GM12878 (cell line): ENCODE data around the gene PRPF6. TPM values are rescaled to one million over a fixed set of nuclear protein-coding genes. Genes with fewer than 3 reads are reported as not detected.

Experiments
- ATAC-seq: fragments of 200-7000 bp; cut with Tn5 transposase; 3 replicates; pipeline ENCODE4 v1.9.1; 2020; ENCODE audit warnings: mild to moderate bottlenecking, moderate library complexity
- BruUV-seq: library from RNA; stranded (reverse); fragments of 400-500 nt; replicated peaks from 2 replicates; lab custom pipeline; 2021; lab: Mats Ljungman, UMichigan
- CTCF ChIA-PET: fragments of 300-600 bp; sonication (Branson Sonifier 250); formaldehyde crosslinking; extraction: SDS; loops from one replicate; lab custom pipeline; 2021; ENCODE audit warnings: inconsistent platforms; lab: Yijun Ruan, JAX
- POLR2A ChIA-PET: fragments of 350-600 bp; formaldehyde crosslinking; extraction: SDS; loops from one replicate; lab custom pipeline; 2021; ENCODE audit warnings: inconsistent platforms; lab: Charles Lee
- RAD21 ChIA-PET: fragments of 300-600 bp; sonication (Branson Sonifier 250); formaldehyde crosslinking; loops from one replicate; lab custom pipeline; 2023; ENCODE audit warnings: antibody characterized with exemption; ENCODE audit not compliant: unreplicated experiment; lab: Charles Lee
- SMC1A ChIA-PET: fragments of 300-600 bp; sonication (Branson Sonifier 250); formaldehyde crosslinking; loops from one replicate; lab custom pipeline; 2023; ENCODE audit not compliant: unreplicated experiment, uncharacterized antibody; lab: Charles Lee
- DNase-seq: peaks from one replicate; pipeline ENCODE4 v3.0.0-alpha.2; 2011; ENCODE audit warnings: low read depth, low spot score
- FAIRE-seq: peaks from 3 replicates; lab custom pipeline; 2011; peaks lifted over from hg19 to GRCh38; lab: Jason Lieb, UNC
- H2AFZ ChIP-seq: 2 replicates; pipeline ENCODE4 v1.6.0; 2011; ENCODE audit warnings: low read depth, low read length, control low read depth; ENCODE audit not compliant: control insufficient read depth
- H3K27ac ChIP-seq: 2 replicates; pipeline ENCODE4 v1.5.1; 2011; ENCODE audit warnings: control low read depth; ENCODE audit not compliant: control insufficient read depth, insufficient read depth
- H3K27me3 ChIP-seq, 2 experiments: replicated peaks in 1 of 2; 2 replicates each; pipeline versions ENCODE4 v1.6.0 to v1.6.1; 2011; ENCODE audit warnings: low read length in 1 of 2; ENCODE audit not compliant: control insufficient read depth in 2 of 2, insufficient read depth in 2 of 2
- H3K36me3 ChIP-seq, 2 experiments: 2 replicates each; pipeline ENCODE4 v1.5.1; 2011; ENCODE audit warnings: low read length in 1 of 2; ENCODE audit not compliant: control insufficient read depth in 2 of 2, insufficient read depth in 2 of 2
- H3K4me1 ChIP-seq: 2 replicates; pipeline ENCODE4 v1.6.1; 2011; ENCODE audit warnings: mild to moderate bottlenecking, low read length, moderate library complexity, mixed read lengths; ENCODE audit not compliant: control insufficient read depth, insufficient read depth
- H3K4me2 ChIP-seq: 2 replicates; pipeline ENCODE4 v1.6.0; 2011; ENCODE audit warnings: control low read depth; ENCODE audit not compliant: control insufficient read depth, insufficient read depth
- H3K4me3 ChIP-seq: fragments of 200-600 bp; sonication (generic); 2 replicates; pipeline ENCODE4 v1.5.1; 2016
- H3K79me2 ChIP-seq: 2 replicates; pipeline ENCODE4 v1.6.0; 2011; ENCODE audit warnings: low read length; ENCODE audit not compliant: control insufficient read depth, insufficient read depth
- H3K9ac ChIP-seq: 2 replicates; pipeline ENCODE4 v1.8.0; 2011; ENCODE audit warnings: low read length, control low read depth, mixed read lengths; ENCODE audit not compliant: control insufficient read depth, insufficient read depth
- H3K9me3 ChIP-seq: replicated peaks from 3 replicates; pipeline ENCODE4 v1.5.1; 2011; ENCODE audit warnings: mild to moderate bottlenecking, low read length; ENCODE audit not compliant: control insufficient read depth, insufficient read depth
- H4K20me1 ChIP-seq: 2 replicates; pipeline ENCODE4 v1.6.0; 2011; ENCODE audit not compliant: control insufficient read depth, insufficient read depth
- BCL3 ChIP-seq: IDR thresholded peaks from 2 replicates; pipeline ENCODE4 v1.6.1; 2011; ENCODE audit warnings: borderline replicate concordance, low read depth, mild to moderate bottlenecking, moderate library complexity, low read length; ENCODE audit not compliant: insufficient read depth, poor library complexity, severe bottlenecking
- CHD1 ChIP-seq: IDR thresholded peaks from 2 replicates; pipeline ENCODE4 v1.6.1; 2012; ENCODE audit warnings: low read depth, low read length, improper control_type of control experiment
- FOXK2 ChIP-seq: fragments of 450-650 bp; IDR thresholded peaks from 2 replicates; pipeline ENCODE4 v1.6.1; 2017; ENCODE audit warnings: mild to moderate bottlenecking, moderate library complexity
- HDAC6 ChIP-seq: fragments of 200-600 bp; sonication (generic); IDR thresholded peaks from one replicate; pipeline ENCODE4 v1.8.0; 2017; ENCODE audit warnings: antibody characterized with exemption; ENCODE audit not compliant: unreplicated experiment
- MAX ChIP-seq: IDR thresholded peaks from 2 replicates; pipeline ENCODE4 v1.6.1; 2012; ENCODE audit warnings: low read depth, low read length, improper control_type of control experiment
- MXI1 ChIP-seq: fragments of 150-350 bp; IDR thresholded peaks from 2 replicates; pipeline ENCODE4 v1.6.1; 2011; ENCODE audit warnings: low read depth, mild to moderate bottlenecking, inconsistent platforms, low read length, improper control_type of control experiment
- NFXL1 ChIP-seq: fragments of 450-650 bp; IDR thresholded peaks from 2 replicates; pipeline ENCODE4 v1.6.1; 2017; ENCODE audit warnings: antibody characterized with exemption, mild to moderate bottlenecking, borderline replicate concordance
- NFYA ChIP-seq: IDR thresholded peaks from 2 replicates; pipeline ENCODE4 v1.6.1; 2011; ENCODE audit warnings: low read depth, mild to moderate bottlenecking, low read length, improper control_type of control experiment, borderline replicate concordance
- NFYB ChIP-seq: IDR thresholded peaks from 2 replicates; pipeline ENCODE4 v1.6.1; 2011; ENCODE audit warnings: low read depth, mild to moderate bottlenecking, low read length, improper control_type of control experiment, moderate library complexity; ENCODE audit not compliant: insufficient read depth
- NR2C1 ChIP-seq: fragments of 450-650 bp; IDR thresholded peaks from 2 replicates; pipeline ENCODE4 v1.6.1; 2017; ENCODE audit warnings: antibody characterized with exemption, mild to moderate bottlenecking, moderate library complexity
- POLR2AphosphoS2 ChIP-seq: IDR thresholded peaks from 2 replicates; pipeline ENCODE4 v1.6.1; 2011; ENCODE audit warnings: low read depth, mild to moderate bottlenecking, low read length, improper control_type of control experiment, moderate library complexity
- RBBP5 ChIP-seq: fragments of 200-600 bp; sonication (generic); conservative IDR thresholded peaks from 2 replicates; pipeline ENCODE4 v1.6.1; 2016
- RFX5 ChIP-seq: IDR thresholded peaks from 2 replicates; pipeline ENCODE4 v1.6.1; 2011; ENCODE audit warnings: low read depth, low read length, improper control_type of control experiment
- SKIL ChIP-seq: fragments of 450-650 bp; IDR thresholded peaks from 2 replicates; pipeline ENCODE4 v1.6.1; 2017; ENCODE audit warnings: mild to moderate bottlenecking, low read depth, inconsistent platforms; ENCODE audit not compliant: poor library complexity, severe bottlenecking
- YY1 ChIP-seq: IDR thresholded peaks from 2 replicates; pipeline ENCODE4 v1.6.1; 2011; ENCODE audit warnings: low read depth, mild to moderate bottlenecking, low read length
- ZNF622 ChIP-seq: fragments of 450-650 bp; IDR thresholded peaks from 2 replicates; pipeline ENCODE4 v1.6.1; 2017; ENCODE audit warnings: mild to moderate bottlenecking, inconsistent platforms
- ZSCAN29 ChIP-seq: fragments of 450-650 bp; IDR thresholded peaks from 2 replicates; pipeline ENCODE4 v1.6.1; 2017; ENCODE audit warnings: mild to moderate bottlenecking, moderate library complexity
- WGBS: methylation state at CpG from one replicate; pipeline ENCODE4 v1.1.6; 2016; ENCODE audit warnings: low lambda C conversion rate; ENCODE audit not compliant: insufficient replicate concordance, insufficient coverage; ENCODE audit errors: missing lambda C conversion rate; 5-methylcytosine and 5-hydroxymethylcytosine counted together
- in situ Hi-C: fragments of 300-500 bp; cut with MboI; formaldehyde crosslinking; loops from 9 replicates; pipeline ENCODE4 v1.14.3; 2018; ENCODE audit warnings: mixed read lengths
- intact Hi-C: fragments of 100-400 bp; cut with micrococcal nuclease; formaldehyde crosslinking; loops from one replicate; pipeline ENCODE4 v1.14.2; 2022; ENCODE audit not compliant: unreplicated experiment
- polyA plus RNA-seq, 11 experiments: library from polyadenylated mRNA; depleted of rRNA in 4 of 11; unstranded in 6 of 11; stranded (reverse) in 5 of 11; fragments of >200 nt; fragmentation: Nextera tagmentation in 4 of 11; fragmentation: Illumina TruSeq in 1 of 11; extraction: Ambion mirVana in 4 of 11; extraction: Trizol in 1 of 11; gene quantifications; 1 replicate in 1 of 11; 2 replicates in 10 of 11; pipeline versions ENCODE4 v1.2.1 to v1.2.3, GENCODE V29; 2011 to 2016; ENCODE audit warnings: inconsistent platforms in 2 of 11, missing spikeins in 2 of 11, low read depth in 1 of 11
- total RNA-seq, 4 experiments: library from RNA; depleted of rRNA in 3 of 4; stranded (reverse); fragments of >200 nt in 3 of 4; fragmentation: Illumina TruSeq in 1 of 4; extraction: Trizol in 1 of 4; gene quantifications; 2 replicates each; pipeline versions ENCODE4 v1.2.1 to v1.2.3, GENCODE V29; 2013 to 2021

PRPF6 gene
- total and polyA plus RNA-seq, 10 of the 15 experiments (the other 5 are each of a cell fraction or from before 2014, with no cell fraction given): 5.0 to 102 (median 71.3) TPM

- SMC1A ChIA-PET: no interaction called here
- Histone ChIP-seq H3K36me3 (peaks cover 0 to 35% of the 10 kb centered on the region in 2 experiments; a peak in 2 of 4 replicates), H3K79me2 (no peaks in the 10 kb centered on the region), H3K4me2 (no peak overlapping the region), H3K9me3 (no peaks in the 10 kb centered on the region), H3K27ac (no peak overlapping the region), H3K9ac (no peak overlapping the region), H3K27me3 (no peaks in the 10 kb centered on the region), H3K4me3 (no peak overlapping the region), H4K20me1 (no peaks in the 10 kb centered on the region), H3K4me1 (no peaks in the 10 kb centered on the region), H2AFZ (no peak overlapping the region)
- POLR2A ChIA-PET: no interaction called here
- in situ Hi-C loops: no loop called here
- RAD21 ChIA-PET: no interaction called here
- WGBS: 99% methylated on average over 9 of the region's 9 CpGs
- intact Hi-C loops: no loop called here
- DNase-seq: no peak
- ATAC-seq: no peak
- FAIRE-seq: no peak
- CTCF ChIA-PET: no interaction called here
- TF ChIP-seq MXI1 (no peak), NFYB (no peak), ZNF622 (no peak), NR2C1 (no peak), HDAC6 (no peak), RBBP5 (no peak), MAX (no peak), POLR2AphosphoS2 (no peak)
- BruUV-seq: no TSS peak
Observed at GRCh38 chr20:63935447-63935846, 45.5 kb upstream of the PRPF6 start.

- ChIA-PET SMC1A (no interaction called here), CTCF (no interaction called here), POLR2A (no interaction called here)
- no peak for TF ChIP-seq NFXL1
- no peak for TF ChIP-seq YY1
- no peak for TF ChIP-seq ZSCAN29
- TF ChIP-seq BCL3: no peak
- no peak for TF ChIP-seq CHD1
- TF ChIP-seq NFYA: no peak
- TF ChIP-seq RFX5: no peak
- TF ChIP-seq SKIL: no peak
- TF ChIP-seq FOXK2: no peak
Observed at GRCh38 chr20:63937596-63937995, 43.3 kb upstream of the PRPF6 start.

More at GRCh38 chr20:63937596-63937995, 43.3 kb upstream of the PRPF6 start:
- H3K27ac ChIP-seq: no peak overlapping the region
- no peaks in the 10 kb centered on the region for H3K4me1 ChIP-seq
- peaks cover 2 to 29% of the 10 kb centered on the region in 2 experiments; a peak in 3 of 4 replicates for H3K36me3 ChIP-seq
- H3K9ac ChIP-seq: no peak overlapping the region
- ATAC-seq (no peak), DNase-seq (no peak), FAIRE-seq (no peak)
- RAD21 ChIA-PET: no interaction called here
- in situ Hi-C loops: no loop called here
- H2AFZ ChIP-seq: no peak overlapping the region
- H3K9me3 ChIP-seq: no peaks in the 10 kb centered on the region; the same call in 2 of the 3 replicates
- H3K4me2 ChIP-seq: no peak overlapping the region
- intact Hi-C loops: no loop called here
- BruUV-seq: no TSS peak
- 92% methylated on average over 14 of the region's 14 CpGs for WGBS
- H3K4me3 ChIP-seq: no peak overlapping the region
- no peaks in the 10 kb centered on the region for H3K27me3 ChIP-seq
- H3K79me2 ChIP-seq: no peaks in the 10 kb centered on the region
- H4K20me1 ChIP-seq: no peaks in the 10 kb centered on the region
